ENCODE results near the gene KDM2A. TPM values are rescaled to one million over a fixed set of nuclear protein-coding genes. Genes with fewer than 3 reads are reported as not detected.
"Not testable (repeated sequence)": the region's sequence is repeated elsewhere in the genome, so short reads cannot be mapped to it uniquely, and the experiment has no call there.

The KDM2A gene
- total RNA-seq, 2 experiments from 2014 or later, result 74.8 to 89.7 TPM

GRCh38 chr11:67168911-67169310 lies 49.8 kb downstream of the KDM2A start:
- H3K27ac Mint-ChIP-seq; ATAC-seq; DNase-seq; H3K4me3 Mint-ChIP-seq; H3K27me3 Mint-ChIP-seq; H3K9me3 Mint-ChIP-seq (ENCODE audit: low read depth); POLR2A ChIA-PET: not testable (repeated sequence)
- Mint-ChIP-seq H3K4me1 (peaks cover 23% of the 10 kb centered on the region), H3K36me3 (ENCODE audit: low read depth) (peaks cover 11% of the 10 kb centered on the region)
- intact Hi-C loops (cut with DNase I, micrococcal nuclease), result loop anchor here (1.0 kb wide), 1 partner anchor 88 kb away; no protein-coding TSS in a partner anchor
- CTCF ChIA-PET, result interaction anchor here (1.2 kb wide), 1 partner anchor 87 kb away, joined by 3 read pairs; no protein-coding TSS in a partner anchor

GRCh38 chr11:67174311-67174710 lies 55.2 kb downstream of the KDM2A start:
- Mint-ChIP-seq H3K4me1 (peaks cover 21% of the 10 kb centered on the region), H3K36me3 (ENCODE audit: low read depth) (peaks cover 3% of the 10 kb centered on the region), H3K27me3 (no peaks in the 10 kb centered on the region), H3K27ac (no peak overlapping the region), H3K9me3 (ENCODE audit: low read depth) (no peaks in the 10 kb centered on the region), H3K4me3 (no peak overlapping the region)
- ChIA-PET POLR2A (no interaction called here), CTCF (interaction anchor here (2.0 kb wide), 1 partner anchor 11 kb away, joined by 6 read pairs; no protein-coding TSS in a partner anchor)
- intact Hi-C loops (cut with DNase I, micrococcal nuclease), result no loop called here
- no peak for DNase-seq
- no peak for ATAC-seq

GRCh38 chr11:67177399-67178281 lies 58.6 kb downstream of the KDM2A start:
- ChIA-PET CTCF (interaction anchor here (1.2 to 1.5 kb wide), 2 partner anchors 9 to 97 kb away, joined by 3 to 6 read pairs; no protein-coding TSS in a partner anchor), POLR2A (no interaction called here)
- Mint-ChIP-seq H3K27ac (no peak overlapping the region), H3K4me1 (peaks cover 12% of the 10 kb centered on the region), H3K36me3 (ENCODE audit: low read depth) (peaks cover 12% of the 10 kb centered on the region), H3K9me3 (ENCODE audit: low read depth) (no peaks in the 10 kb centered on the region), H3K4me3 (no peak overlapping the region), H3K27me3 (no peaks in the 10 kb centered on the region)
- ATAC-seq (no peak), DNase-seq (no peak)
- intact Hi-C loops (cut with DNase I, micrococcal nuclease), result no loop called here

GRCh38 chr11:67178421-67178820 lies 59.4 kb downstream of the KDM2A start:
- H3K4me3 Mint-ChIP-seq, result no peak overlapping the region
- no peaks in the 10 kb centered on the region for H3K9me3 Mint-ChIP-seq (ENCODE audit: low read depth)
- H3K4me1 Mint-ChIP-seq, result peaks cover 12% of the 10 kb centered on the region
- ATAC-seq (no peak), DNase-seq (no peak)
- ChIA-PET POLR2A (no interaction called here), CTCF (interaction anchor here (0.5 kb wide), 1 partner anchor 31 kb away, joined by 3 read pairs; no protein-coding TSS in a partner anchor)
- peaks cover 19% of the 10 kb centered on the region for H3K36me3 Mint-ChIP-seq (ENCODE audit: low read depth)
- intact Hi-C loops (cut with DNase I, micrococcal nuclease), result no loop called here
- no peaks in the 10 kb centered on the region for H3K27me3 Mint-ChIP-seq
- H3K27ac Mint-ChIP-seq, result no peak overlapping the region

GRCh38 chr11:67178878-67179277 lies 59.8 kb downstream of the KDM2A start:
- peaks cover 19% of the 10 kb centered on the region for H3K36me3 Mint-ChIP-seq (ENCODE audit: low read depth)
- peaks cover 12% of the 10 kb centered on the region for H3K4me1 Mint-ChIP-seq
- no peak overlapping the region for H3K4me3 Mint-ChIP-seq
- no peaks in the 10 kb centered on the region for H3K27me3 Mint-ChIP-seq
- H3K9me3 Mint-ChIP-seq (ENCODE audit: low read depth), result no peaks in the 10 kb centered on the region
- DNase-seq (no peak), ATAC-seq (no peak)
- ChIA-PET POLR2A (no interaction called here), CTCF (interaction anchor here (0.5 kb wide), 1 partner anchor 31 kb away, joined by 3 read pairs; no protein-coding TSS in a partner anchor)
- no peak overlapping the region for H3K27ac Mint-ChIP-seq
- intact Hi-C loops (cut with DNase I, micrococcal nuclease), result no loop called here

- Mint-ChIP-seq H3K36me3 (ENCODE audit: low read depth) (peaks cover 24% of the 10 kb centered on the region), H3K4me1 (peaks cover 12% of the 10 kb centered on the region), H3K27ac (no peak overlapping the region), H3K27me3 (no peaks in the 10 kb centered on the region), H3K4me3 (no peak overlapping the region), H3K9me3 (ENCODE audit: low read depth) (no peaks in the 10 kb centered on the region)
- POLR2A ChIA-PET, result no interaction called here
- intact Hi-C loops (cut with DNase I, micrococcal nuclease), result no loop called here
- no peak for ATAC-seq
- CTCF ChIA-PET, result interaction anchor here (1.3 kb wide), 1 partner anchor 13 kb away, joined by 5 read pairs; no protein-coding TSS in a partner anchor
- DNase-seq, result no peak
These were observed 60.9 kb downstream of the KDM2A start for GRCh38 chr11:67179892-67180490.

GRCh38 chr11:67194096-67194495 lies 75.0 kb downstream of the KDM2A start:
- no peak for ATAC-seq
- CTCF ChIA-PET, result interaction anchor here (0.6 to 0.8 kb wide), 2 partner anchors 26 to 399 kb away, joined by 4 to 5 read pairs; no protein-coding TSS in a partner anchor

GRCh38 chr11:67195971-67196456 lies 77.0 kb downstream of the KDM2A start:
- ATAC-seq, result no peak
- CTCF ChIA-PET, result interaction anchor here (0.6 to 1.3 kb wide), 5 partner anchors 13 to 723 kb away, joined by 3 to 4 read pairs (median 3); no protein-coding TSS in a partner anchor
- POLR2A ChIA-PET, result no interaction called here
- H3K27me3 Mint-ChIP-seq, result no peaks in the 10 kb centered on the region
- peaks cover 13% of the 10 kb centered on the region for H3K36me3 Mint-ChIP-seq (ENCODE audit: low read depth)
- intact Hi-C loops (cut with DNase I, micrococcal nuclease), result no loop called here
- no peak overlapping the region for H3K4me3 Mint-ChIP-seq
- no peak for DNase-seq
- no peak overlapping the region for H3K27ac Mint-ChIP-seq
- H3K4me1 Mint-ChIP-seq, result no peaks in the 10 kb centered on the region
- H3K9me3 Mint-ChIP-seq (ENCODE audit: low read depth), result no peaks in the 10 kb centered on the region

More at GRCh38 chr11:67194096-67194495, 75.0 kb downstream of the KDM2A start:
- Mint-ChIP-seq H3K27ac (peak overlapping the region; percentile 18), H3K4me3 (no peak overlapping the region), H3K36me3 (ENCODE audit: low read depth) (peaks cover 13% of the 10 kb centered on the region), H3K4me1 (peaks cover 13% of the 10 kb centered on the region), H3K9me3 (ENCODE audit: low read depth) (no peaks in the 10 kb centered on the region), H3K27me3 (no peaks in the 10 kb centered on the region)
- POLR2A ChIA-PET, result no interaction called here
- intact Hi-C loops (cut with DNase I, micrococcal nuclease), result no loop called here
- DNase-seq, result no peak

- CTCF ChIA-PET, result interaction anchor here (0.6 to 1.4 kb wide), 3 partner anchors 14 to 80 kb away, joined by 3 to 4 read pairs (median 4); no protein-coding TSS in a partner anchor
These were observed 78.5 kb downstream of the KDM2A start for GRCh38 chr11:67197606-67198005.

GRCh38 chr11:67198781-67199180 lies 79.7 kb downstream of the KDM2A start:
- intact Hi-C loops (cut with DNase I, micrococcal nuclease); DNase-seq; POLR2A ChIA-PET; H3K4me3 Mint-ChIP-seq; ATAC-seq; H3K4me1 Mint-ChIP-seq; H3K27ac Mint-ChIP-seq; H3K27me3 Mint-ChIP-seq; H3K9me3 Mint-ChIP-seq (ENCODE audit: low read depth): not testable (repeated sequence)
- CTCF ChIA-PET, result interaction anchor here (0.7 to 1.1 kb wide), 3 partner anchors 13 to 134 kb away, joined by 3 read pairs; no protein-coding TSS in a partner anchor
- H3K36me3 Mint-ChIP-seq (ENCODE audit: low read depth), result peaks cover 11% of the 10 kb centered on the region

More at GRCh38 chr11:67197606-67198005, 78.5 kb downstream of the KDM2A start:
- H3K4me3 Mint-ChIP-seq, result no peak overlapping the region
- no peaks in the 10 kb centered on the region for H3K4me1 Mint-ChIP-seq
- ATAC-seq (no peak), DNase-seq (no peak)
- H3K36me3 Mint-ChIP-seq (ENCODE audit: low read depth), result peaks cover 9% of the 10 kb centered on the region
- H3K9me3 Mint-ChIP-seq (ENCODE audit: low read depth), result no peaks in the 10 kb centered on the region
- POLR2A ChIA-PET, result no interaction called here
- no peaks in the 10 kb centered on the region for H3K27me3 Mint-ChIP-seq
- intact Hi-C loops (cut with DNase I, micrococcal nuclease), result no loop called here
- H3K27ac Mint-ChIP-seq, result no peak overlapping the region

GRCh38 chr11:67199751-67200150 lies 80.7 kb downstream of the KDM2A start:
- ChIA-PET CTCF (interaction anchor here (0.5 to 1.1 kb wide), 3 partner anchors 18 to 190 kb away, joined by 3 read pairs; no protein-coding TSS in a partner anchor), POLR2A (interaction anchor here (0.6 to 0.7 kb wide), 2 partner anchors 46 to 59 kb away, joined by 3 read pairs; no protein-coding TSS in a partner anchor)
- ATAC-seq, result no peak
- Mint-ChIP-seq H3K9me3 (ENCODE audit: low read depth) (no peaks in the 10 kb centered on the region), H3K36me3 (ENCODE audit: low read depth) (peaks cover 6% of the 10 kb centered on the region), H3K27ac (no peak overlapping the region), H3K27me3 (no peaks in the 10 kb centered on the region), H3K4me3 (no peak overlapping the region), H3K4me1 (no peaks in the 10 kb centered on the region)
- intact Hi-C loops (cut with DNase I, micrococcal nuclease), result no loop called here
- DNase-seq, result no peak
